ENCODE measurements around the gene SCAPER. TPM values are rescaled to one million over a fixed set of nuclear protein-coding genes. Genes with fewer than 3 reads are reported as not detected.

Gene SCAPER
- total RNA-seq, 1 experiment from 2014 or later, result 14.7 TPM

- Histone ChIP-seq H3K9me3 (ENCODE audit: control insufficient read depth in 1 of 2, insufficient read depth in 1 of 2, low read depth in 1 of 2, low read length in 2 of 2) (no peaks in the 10 kb centered on the region), H3K9ac (ENCODE audit: low read length) (no peak overlapping the region), H3K4me2 (ENCODE audit: low read length) (no peak overlapping the region), H3K36me3 (ENCODE audit: control insufficient read depth in 1 of 2, insufficient read depth in 2 of 2, low read length in 2 of 2) (no peaks in the 10 kb centered on the region), H2AFZ (ENCODE audit: low read depth, low read length, poor library complexity, severe bottlenecking) (no peak overlapping the region), H3K79me2 (ENCODE audit: insufficient read depth, low read length) (no peaks in the 10 kb centered on the region), H3K4me3 (replicated peaks in 1 of 2; ENCODE audit: low read depth in 1 of 2, low read length in 2 of 2) (no peak overlapping the region), H3K27me3 (ENCODE audit: insufficient read depth, low read length) (no peaks in the 10 kb centered on the region), H3K4me1 (ENCODE audit: control insufficient read depth in 1 of 2, insufficient read depth in 2 of 2, low read length in 2 of 2) (peaks cover 0 to 4% of the 10 kb centered on the region in 2 experiments; a peak in 2 of 4 replicates), H3K27ac (ENCODE audit: low read depth, low read length) (no peak overlapping the region), H3K9me2 (ENCODE audit: insufficient read depth) (no peaks in the 10 kb centered on the region), H4K20me1 (ENCODE audit: insufficient read depth) (no peaks in the 10 kb centered on the region)
- intact Hi-C loops (cut with micrococcal nuclease), result no loop called here
- ATAC-seq (no peak), DNase-seq (ENCODE audit: low read depth, low spot score) (no peak)
- no TSS peak for BruUV-seq (replicated peaks)
- ChIA-PET RAD21 (ENCODE audit: low non-redundant PET in 1 of 2, low total read pairs in 2 of 2, uncharacterized antibody in 2 of 2, unreplicated experiment in 2 of 2) (no interaction called here), CTCF (no interaction called here), POLR2A (no interaction called here)
- TF ChIP-seq ZFX (IDR thresholded peaks at IDR 0.05), result no peak
- TF ChIP-seq CTCF (IDR thresholded peaks at IDR 0.05 in 2 of 3, conservative IDR thresholded peaks at IDR 0.05 in 1 of 3; ENCODE audit: borderline replicate concordance in 1 of 3, insufficient read depth in 1 of 3, low read depth in 2 of 3, low read length in 2 of 3), result no peak
- no peak for TF ChIP-seq SRF (IDR thresholded peaks at IDR 0.05; ENCODE audit: low read depth)
- TF ChIP-seq ZNF274 (IDR thresholded peaks at IDR 0.05; ENCODE audit: low read depth, low read length), result no peak
- no peak for TF ChIP-seq CEBPB (IDR thresholded peaks at IDR 0.05; ENCODE audit: low read depth)
- no peak for TF ChIP-seq SP1 (IDR thresholded peaks at IDR 0.05; ENCODE audit: low read depth)
- TF ChIP-seq POLR2A (IDR thresholded peaks at IDR 0.05; ENCODE audit: borderline replicate concordance, extremely low read depth, insufficient read depth, insufficient read length), result no peak
These were observed 527.9 kb downstream of the SCAPER start for GRCh38 chr15:76377217-76377616.

- BruUV-seq (replicated peaks), result no TSS peak
- H3K4me3 ChIP-seq (replicated peaks in 1 of 2; ENCODE audit: low read depth in 1 of 2, low read length in 2 of 2), result no peak overlapping the region
- no peaks in the 10 kb centered on the region for H3K79me2 ChIP-seq (ENCODE audit: insufficient read depth, low read length)
- ChIA-PET CTCF (no interaction called here), POLR2A (no interaction called here), RAD21 (ENCODE audit: low non-redundant PET in 1 of 2, low total read pairs in 2 of 2, uncharacterized antibody in 2 of 2, unreplicated experiment in 2 of 2) (no interaction called here)
- no peak for TF ChIP-seq POLR2A (IDR thresholded peaks at IDR 0.05; ENCODE audit: borderline replicate concordance, extremely low read depth, insufficient read depth, insufficient read length)
- no peak for TF ChIP-seq SRF (IDR thresholded peaks at IDR 0.05; ENCODE audit: low read depth)
- no peak for TF ChIP-seq CEBPB (IDR thresholded peaks at IDR 0.05; ENCODE audit: low read depth)
- no peak for TF ChIP-seq FOSL1 (IDR thresholded peaks at IDR 0.05; ENCODE audit: low read depth)
- H3K27ac ChIP-seq (ENCODE audit: low read depth, low read length), result no peak overlapping the region
- intact Hi-C loops (cut with micrococcal nuclease), result no loop called here
- peaks cover 0 to 4% of the 10 kb centered on the region in 2 experiments; a peak in 3 of 4 replicates for H3K4me1 ChIP-seq (ENCODE audit: control insufficient read depth in 1 of 2, insufficient read depth in 2 of 2, low read length in 2 of 2)
- no peaks in the 10 kb centered on the region for H3K27me3 ChIP-seq (ENCODE audit: insufficient read depth, low read length)
- no peak overlapping the region for H3K9ac ChIP-seq (ENCODE audit: low read length)
- H2AFZ ChIP-seq (ENCODE audit: low read depth, low read length, poor library complexity, severe bottlenecking), result no peak overlapping the region
- no peaks in the 10 kb centered on the region for H3K9me2 ChIP-seq (ENCODE audit: insufficient read depth)
- DNase-seq (ENCODE audit: low read depth, low spot score) (no peak), ATAC-seq (no peak)
- H3K9me3 ChIP-seq (ENCODE audit: control insufficient read depth in 1 of 2, insufficient read depth in 1 of 2, low read depth in 1 of 2, low read length in 2 of 2), result no peaks in the 10 kb centered on the region
- no peaks in the 10 kb centered on the region for H4K20me1 ChIP-seq (ENCODE audit: insufficient read depth)
- H3K36me3 ChIP-seq (ENCODE audit: control insufficient read depth in 1 of 2, insufficient read depth in 2 of 2, low read length in 2 of 2), result no peaks in the 10 kb centered on the region
- H3K4me2 ChIP-seq (ENCODE audit: low read length), result no peak overlapping the region
These were observed 528.3 kb downstream of the SCAPER start for GRCh38 chr15:76376816-76377215.

Measured in HCT116 (cell line).